Activated T-helper 1 cell treated with anti-CD3 and anti-CD28 coated beads, Interleukin-2, amount 50 U/mL, for 16 hours (primary cell): ENCODE data around the gene ASAP2.

ENCODE experiments used
- DNase-seq, 2 donors: peaks; one replicate each; pipeline ENCODE4 v3.0.0-alpha.2; 2020; ENCODE audit warnings: low read depth in 1 of 2, low spot score in 1 of 2

Gene ASAP2

GRCh38 chr2:9422321-9423099, 215.9 kb downstream of the ASAP2 start:
- DNase-seq, result peak in 1 of 2 donors; percentile 15

GRCh38 chr2:9423100-9423921, 216.7 kb downstream of the ASAP2 start, which contains the start of the genes CPSF3 and ITGB1BP1:
TSS of gene CPSF3 (plus strand) at chr2:9423654. CDS start at chr2:9423774, 120 bp downstream.
TSS of gene ITGB1BP1 (minus strand) at chr2:9423528. CDS start at chr2:9418697, 4,831 bp downstream.
- DNase-seq, result peak; percentile 91 to 96

- DNase-seq, result no peak
Observed at GRCh38 chr2:9423922-9424272, 217.3 kb downstream of the ASAP2 start.

- no peak for DNase-seq
Observed at GRCh38 chr2:9424447-9425164, 218.0 kb downstream of the ASAP2 start.

DNA sequence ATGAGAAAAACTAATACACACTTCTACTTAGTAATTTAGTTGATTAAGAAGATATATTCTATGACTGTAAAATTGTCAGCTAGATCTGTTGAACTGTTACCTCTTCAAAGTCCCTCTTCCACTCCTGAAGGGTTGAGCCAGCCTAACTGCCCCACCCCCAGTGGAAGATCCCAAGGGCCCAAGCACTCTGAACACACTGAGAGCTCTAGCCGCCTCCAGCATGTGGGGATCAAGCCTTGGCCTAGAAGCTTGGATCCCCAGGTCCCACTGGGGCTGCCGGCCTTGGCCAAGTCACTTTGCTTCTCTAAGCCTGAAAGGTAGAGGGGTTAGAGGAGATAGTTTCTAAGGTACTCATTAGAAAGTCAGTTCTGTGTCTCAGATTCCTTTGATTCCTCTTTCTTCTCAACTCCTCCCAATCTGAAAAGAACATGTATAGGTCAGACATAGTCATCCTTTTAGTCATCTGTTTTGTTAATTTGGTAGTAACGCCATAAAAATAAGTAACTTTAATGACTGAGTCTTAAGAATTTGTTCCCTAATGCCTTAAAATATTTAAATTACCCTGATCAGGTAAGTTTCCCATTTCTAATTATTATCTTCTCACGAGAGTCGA, 222.5 kb downstream of the ASAP2 start:
- no peak for DNase-seq

DNA sequence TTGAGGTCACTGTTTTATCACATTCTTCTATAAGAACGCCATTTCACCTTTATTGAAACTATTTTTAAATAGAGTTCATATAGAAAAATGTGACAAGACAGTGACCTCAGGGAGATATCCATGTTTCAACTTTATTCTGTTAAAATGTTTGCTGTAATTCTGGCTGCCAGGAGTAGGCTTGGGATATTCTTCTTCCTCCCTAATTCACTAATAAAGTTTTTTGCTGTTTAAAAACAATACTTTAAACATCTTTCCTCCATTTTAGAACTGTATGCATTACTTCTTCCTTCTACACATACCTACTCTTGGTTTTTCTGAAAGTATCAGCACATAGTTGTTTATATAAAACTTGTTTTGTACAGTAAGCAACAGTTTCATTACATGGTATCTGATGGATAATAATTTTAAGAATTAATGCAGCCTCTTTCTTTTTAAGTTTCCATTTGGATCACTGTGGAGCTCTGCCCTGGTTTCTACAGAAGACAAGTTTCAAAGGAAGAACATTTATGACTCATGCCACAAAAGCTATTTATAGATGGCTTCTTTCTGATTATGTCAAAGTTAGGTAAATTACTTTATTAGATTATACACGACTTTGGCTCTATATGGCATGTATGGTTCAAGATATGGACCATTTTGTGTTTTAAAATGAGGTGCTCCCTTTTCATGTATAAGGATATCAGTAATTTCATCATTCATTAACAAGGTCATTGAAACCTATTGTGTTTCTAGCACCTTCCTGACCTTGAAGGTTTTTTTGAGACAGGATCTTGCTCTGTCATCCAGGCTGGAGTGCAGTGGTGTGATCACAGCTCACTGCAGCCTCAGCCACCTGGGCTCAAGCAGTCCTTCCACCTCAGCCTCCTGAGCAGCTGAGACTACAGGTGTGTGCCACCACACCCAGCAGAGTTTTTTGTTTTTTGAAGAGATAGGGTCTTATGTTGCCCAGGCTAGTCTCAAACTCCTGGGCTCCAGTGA, 224.0 kb downstream of the ASAP2 start:
- no peak for DNase-seq

- DNase-seq, result no peak
Observed at GRCh38 chr2:9434489-9434888, 227.9 kb downstream of the ASAP2 start.

DNA sequence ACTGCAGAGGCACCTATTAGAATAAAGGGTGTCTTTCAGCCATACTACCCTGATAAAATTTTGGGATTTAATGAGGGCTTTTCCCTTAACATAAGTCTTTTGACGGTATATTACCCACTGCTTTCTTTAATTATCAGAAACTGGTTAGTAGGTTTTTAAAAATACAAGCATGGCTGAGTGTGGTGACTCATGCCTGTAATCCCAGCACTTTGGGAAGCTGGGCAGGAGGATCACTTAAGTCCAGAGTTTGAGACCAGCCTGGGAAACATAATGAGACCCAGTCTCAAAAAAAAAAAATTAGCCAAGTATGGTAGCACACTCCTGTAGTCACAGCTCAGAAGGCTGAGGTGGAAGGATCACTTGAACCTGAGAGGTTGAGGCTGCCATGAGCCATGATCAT, 232.9 kb downstream of the ASAP2 start:
- DNase-seq, result no peak

- DNase-seq, result no peak
Observed at GRCh38 chr2:9440058-9440727, 233.6 kb downstream of the ASAP2 start.

DNA sequence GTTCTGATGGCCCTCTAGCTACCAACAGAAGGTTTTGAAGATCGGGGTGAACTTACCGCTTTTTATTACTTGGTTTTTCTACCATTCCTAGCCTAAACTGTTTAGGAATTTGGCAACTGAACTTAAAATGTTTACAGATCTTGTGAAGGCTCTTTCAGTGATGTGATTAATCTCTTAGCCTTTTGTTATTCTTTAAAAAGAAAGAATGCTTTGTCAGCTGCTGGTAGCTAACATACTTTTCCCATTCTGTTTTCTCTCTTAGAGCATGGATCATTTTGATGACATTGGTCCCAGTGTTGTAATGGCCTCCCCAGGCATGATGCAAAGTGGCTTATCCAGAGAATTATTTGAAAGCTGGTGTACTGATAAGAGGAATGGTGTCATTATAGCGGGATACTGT, 234.9 kb downstream of the ASAP2 start:
- DNase-seq, result no peak

DNA sequence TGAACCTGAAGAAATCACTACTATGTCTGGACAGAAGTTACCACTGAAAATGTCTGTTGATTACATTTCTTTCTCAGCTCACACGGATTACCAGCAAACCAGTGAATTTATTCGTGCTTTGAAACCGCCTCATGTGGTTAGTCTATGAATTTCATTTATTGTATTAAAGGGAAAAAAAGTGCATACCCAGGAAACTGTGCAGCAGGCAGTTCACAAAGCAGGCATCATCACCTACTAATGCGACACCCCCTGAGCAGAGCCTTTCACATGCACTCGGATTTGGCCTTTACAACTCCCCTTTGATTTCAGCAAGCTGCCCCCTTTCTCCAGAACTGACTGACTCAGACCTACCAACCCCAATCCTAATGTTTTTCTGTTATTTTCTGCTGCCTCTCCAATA, 236.9 kb downstream of the ASAP2 start:
- DNase-seq, result no peak

- no peak for DNase-seq
Observed at GRCh38 chr2:9445089-9445488, 238.5 kb downstream of the ASAP2 start.

DNA sequence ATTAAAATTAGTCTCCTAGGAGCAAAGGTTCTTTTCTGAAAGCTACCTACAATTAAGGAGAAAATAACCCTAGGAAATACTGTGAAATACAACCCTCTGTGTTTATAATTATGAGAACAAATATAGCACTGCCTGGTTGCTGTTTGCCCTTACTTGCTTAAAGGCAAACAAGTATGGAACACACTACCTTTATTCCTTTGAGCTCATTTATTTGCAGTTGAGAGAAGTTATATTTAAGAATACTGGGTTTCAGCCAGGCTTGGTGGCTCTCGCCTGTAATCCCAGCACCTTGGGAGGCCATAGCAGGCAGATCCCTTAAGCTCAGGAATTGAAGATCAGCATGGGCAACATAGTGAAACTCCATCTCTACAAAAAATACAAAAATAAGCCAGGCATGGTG, 244.6 kb downstream of the ASAP2 start:
- DNase-seq, result no peak
